PC-3 (cell line): ENCODE data around the gene PPP2R5B. TPM values are rescaled to one million over a fixed set of nuclear protein-coding genes. Genes with fewer than 3 reads are reported as not detected.

ENCODE experiments used
- ATAC-seq: fragments of 200-7000 bp; cut with Tn5 transposase; 2 replicates; pipeline ENCODE4 v1.9.1; 2020; ENCODE audit warnings: mild to moderate bottlenecking, moderate library complexity
- BruUV-seq: library from RNA; stranded (reverse); fragments of 400-500 nt; replicated peaks from 2 replicates; lab custom pipeline; 2021; lab: Mats Ljungman, UMichigan
- CTCF ChIA-PET: fragments of 300-600 bp; sonication (Branson Sonifier 250); formaldehyde crosslinking; loops from one replicate; lab custom pipeline; 2022; ENCODE audit warnings: antibody characterized with exemption; lab: Charles Lee
- POLR2A ChIA-PET: fragments of 300-600 bp; sonication (Branson Sonifier 250); formaldehyde crosslinking; loops from one replicate; lab custom pipeline; 2022; ENCODE audit warnings: antibody characterized with exemption; ENCODE audit not compliant: unreplicated experiment; lab: Charles Lee
- DNase-seq: peaks from one replicate; pipeline ENCODE4 v3.0.0-alpha.2; 2015
- H2AFZ ChIP-seq: fragments of 300-600 bp; sonication (generic); 2 replicates; pipeline ENCODE4 v1.6.0; 2016; ENCODE audit warnings: antibody characterized with exemption, low read length
- H3F3A ChIP-seq: fragments of 300-600 bp; sonication (generic); one replicate; pipeline ENCODE4 v1.6.0; 2017; ENCODE audit warnings: antibody characterized with exemption, low read length, control low read depth, mild to moderate bottlenecking; ENCODE audit not compliant: unreplicated experiment
- H3K27ac ChIP-seq: fragments of 300-600 bp; sonication (generic); 2 replicates; pipeline ENCODE4 v1.5.1; 2016; ENCODE audit warnings: mild to moderate bottlenecking, low read length
- H3K27me3 ChIP-seq: fragments of 300-600 bp; sonication (generic); 2 replicates; pipeline ENCODE4 v1.6.1; 2016; ENCODE audit warnings: low read length, mixed read lengths
- H3K36me3 ChIP-seq: fragments of 300-600 bp; sonication (generic); 2 replicates; pipeline ENCODE4 v1.6.1; 2016; ENCODE audit warnings: low read depth, mixed run types, low read length, mixed read lengths
- H3K4me1 ChIP-seq: fragments of 300-600 bp; sonication (generic); 2 replicates; pipeline ENCODE4 v1.5.1; 2016; ENCODE audit warnings: low read length; ENCODE audit not compliant: insufficient read depth
- H3K4me2 ChIP-seq: fragments of 300-600 bp; sonication (generic); 2 replicates; pipeline ENCODE4 v1.6.0; 2016; ENCODE audit warnings: low read length
- H3K4me3 ChIP-seq: fragments of 300-600 bp; sonication (generic); 2 replicates; pipeline ENCODE4 v1.5.1; 2016; ENCODE audit warnings: mild to moderate bottlenecking, low read length, mixed read lengths
- H3K79me2 ChIP-seq: fragments of 300-600 bp; sonication (generic); 2 replicates; pipeline ENCODE4 v1.6.1; 2017; ENCODE audit warnings: low read length, mixed read lengths
- H3K9ac ChIP-seq: fragments of 300-600 bp; sonication (generic); 2 replicates; pipeline ENCODE4 v1.6.0; 2016; ENCODE audit warnings: mild to moderate bottlenecking, low read length
- H3K9me2 ChIP-seq: fragments of 300-600 bp; sonication (generic); replicated peaks from 2 replicates; pipeline ENCODE4 v1.6.1; 2016; ENCODE audit warnings: mixed run types, low read length, mixed read lengths
- H3K9me3 ChIP-seq: fragments of 300-600 bp; sonication (generic); 2 replicates; pipeline ENCODE4 v1.6.1; 2016; ENCODE audit warnings: low read length, mixed read lengths
- H4K20me1 ChIP-seq: fragments of 300-600 bp; sonication (generic); 2 replicates; pipeline ENCODE4 v1.6.1; 2016; ENCODE audit warnings: low read length, mixed read lengths
- EZH2 ChIP-seq: fragments of 300-600 bp; sonication (generic); IDR thresholded peaks from one replicate; pipeline ENCODE4 v1.6.1; 2017; ENCODE audit warnings: antibody characterized with exemption, mild to moderate bottlenecking, low read length; ENCODE audit not compliant: unreplicated experiment
- EZH2phosphoT487 ChIP-seq: fragments of 300-600 bp; sonication (generic); IDR thresholded peaks from 2 replicates; pipeline ENCODE4 v1.6.1; 2018; ENCODE audit warnings: mild to moderate bottlenecking, antibody characterized with exemption, low read length, borderline replicate concordance
- intact Hi-C: fragments of 100-400 bp; cut with micrococcal nuclease; formaldehyde crosslinking; loops from 2 replicates; pipeline ENCODE4 v1.9.0; 2023
- total RNA-seq: library from RNA; depleted of rRNA; stranded (reverse); fragments of >200 nt; gene quantifications from 2 replicates; pipeline ENCODE4 v1.2.3, GENCODE V29; 2014
- TF ChIP-seq, protein P1 (sequence below): fragments of 300-600 bp; sonication (generic); conservative IDR thresholded peaks from 2 replicates; pipeline ENCODE4 v1.5.1; 2017; ENCODE audit warnings: antibody characterized with exemption, low read depth, mild to moderate bottlenecking, low read length

The PPP2R5B gene
- total RNA-seq, 1 experiment from 2014 or later = 24.9 TPM

DNA sequence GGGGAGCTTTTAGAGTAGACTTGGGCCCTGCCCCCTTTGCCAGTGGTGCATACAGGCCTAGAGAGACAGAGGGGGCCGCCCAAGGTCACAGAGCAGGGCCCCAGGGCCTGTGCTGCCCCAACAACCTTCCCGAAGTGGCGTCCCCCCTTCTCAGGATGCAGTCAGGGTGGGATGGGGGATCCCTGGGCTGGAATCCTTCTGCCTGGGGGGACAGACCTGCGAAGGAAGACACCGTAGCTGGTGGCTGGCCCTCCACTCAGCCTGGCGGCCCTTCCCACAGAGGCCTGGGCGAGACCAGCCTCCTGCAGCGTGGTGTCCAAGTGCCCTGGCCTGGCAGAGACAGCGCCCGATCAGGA is 31.7 kb upstream of the PPP2R5B start:
- H2AFZ ChIP-seq = no peak overlapping the region
- no peak overlapping the region for H3K4me3 ChIP-seq
- no TSS peak for BruUV-seq
- no peaks in the 10 kb centered on the region for H3K9me3 ChIP-seq
- no peak for ATAC-seq
- no peaks in the 10 kb centered on the region for H3K27me3 ChIP-seq
- peaks cover 5% of the 10 kb centered on the region; the same call in 1 of the 2 replicates for H3K36me3 ChIP-seq
- no peak for TF ChIP-seq EZH2phosphoT487
- no peak for DNase-seq
- peaks cover 13% of the 10 kb centered on the region for H3K4me1 ChIP-seq
- H3K27ac ChIP-seq = no peak overlapping the region
- intact Hi-C loops = no loop called here
- no peak overlapping the region for H3K4me2 ChIP-seq
- H3K79me2 ChIP-seq = no peaks in the 10 kb centered on the region
- CTCF ChIA-PET = interaction anchor here (1.0 kb wide), 1 partner anchor 44 kb away, joined by 5 read pairs; no protein-coding TSS in a partner anchor
- H3K9ac ChIP-seq = no peak overlapping the region
- H3K9me2 ChIP-seq = no peaks in the 10 kb centered on the region
- POLR2A ChIA-PET = no interaction called here
- H4K20me1 ChIP-seq = no peaks in the 10 kb centered on the region
- H3F3A ChIP-seq = no peaks in the 10 kb centered on the region

DNA sequence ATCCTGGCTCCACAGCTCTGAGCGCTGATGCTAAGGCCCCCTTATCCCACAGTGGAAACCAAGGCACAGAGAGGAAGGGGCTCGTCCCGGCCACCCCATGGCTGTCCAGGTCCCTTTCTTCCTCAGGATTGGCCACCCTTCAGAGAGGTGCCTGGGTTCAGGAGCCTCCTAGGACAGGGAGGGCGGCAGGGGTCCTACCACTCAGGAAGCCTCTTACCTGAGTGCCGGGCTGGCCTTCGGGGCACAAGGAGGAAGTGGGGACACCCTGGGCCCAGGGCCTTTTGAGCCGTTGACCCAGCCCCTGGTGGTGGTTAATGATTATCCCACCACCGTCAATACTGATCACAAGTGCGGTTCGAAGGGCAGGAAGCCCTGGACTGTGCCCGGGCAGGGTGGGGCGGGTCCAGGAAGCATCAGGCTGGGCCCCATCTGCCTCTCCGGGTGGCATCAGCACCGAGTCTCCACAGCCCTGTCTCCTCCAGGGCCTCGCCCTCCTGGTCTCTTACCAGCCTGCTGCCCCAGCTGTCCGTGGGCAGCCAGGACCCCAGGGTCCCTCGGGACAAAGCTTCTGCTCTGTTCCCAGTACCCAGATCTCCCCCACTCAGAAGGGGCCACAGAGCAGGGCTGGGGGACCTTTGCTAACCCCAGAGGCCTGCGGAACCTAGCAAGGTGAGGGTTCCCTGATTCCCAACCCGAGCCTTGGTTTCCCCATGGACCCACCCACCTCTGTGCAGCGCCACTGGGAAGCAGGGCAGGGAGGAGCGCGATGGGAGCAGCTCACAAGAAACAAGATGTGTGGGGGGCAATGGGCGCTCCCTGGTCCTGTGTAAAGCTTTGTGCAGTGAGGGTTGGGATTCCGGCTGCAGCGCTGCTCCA is 31.1 kb upstream of the PPP2R5B start:
- H2AFZ ChIP-seq = no peak overlapping the region
- no peak overlapping the region for H3K27ac ChIP-seq
- H3K79me2 ChIP-seq = no peaks in the 10 kb centered on the region
- peaks cover 8% of the 10 kb centered on the region for H3K4me1 ChIP-seq
- no peaks in the 10 kb centered on the region for H3K27me3 ChIP-seq
- no peak overlapping the region for H3K9ac ChIP-seq
- no TSS peak for BruUV-seq
- H4K20me1 ChIP-seq = no peaks in the 10 kb centered on the region
- TF ChIP-seq EZH2phosphoT487 (no peak), EZH2 (no peak)
- TF ChIP-seq, protein P1, sequence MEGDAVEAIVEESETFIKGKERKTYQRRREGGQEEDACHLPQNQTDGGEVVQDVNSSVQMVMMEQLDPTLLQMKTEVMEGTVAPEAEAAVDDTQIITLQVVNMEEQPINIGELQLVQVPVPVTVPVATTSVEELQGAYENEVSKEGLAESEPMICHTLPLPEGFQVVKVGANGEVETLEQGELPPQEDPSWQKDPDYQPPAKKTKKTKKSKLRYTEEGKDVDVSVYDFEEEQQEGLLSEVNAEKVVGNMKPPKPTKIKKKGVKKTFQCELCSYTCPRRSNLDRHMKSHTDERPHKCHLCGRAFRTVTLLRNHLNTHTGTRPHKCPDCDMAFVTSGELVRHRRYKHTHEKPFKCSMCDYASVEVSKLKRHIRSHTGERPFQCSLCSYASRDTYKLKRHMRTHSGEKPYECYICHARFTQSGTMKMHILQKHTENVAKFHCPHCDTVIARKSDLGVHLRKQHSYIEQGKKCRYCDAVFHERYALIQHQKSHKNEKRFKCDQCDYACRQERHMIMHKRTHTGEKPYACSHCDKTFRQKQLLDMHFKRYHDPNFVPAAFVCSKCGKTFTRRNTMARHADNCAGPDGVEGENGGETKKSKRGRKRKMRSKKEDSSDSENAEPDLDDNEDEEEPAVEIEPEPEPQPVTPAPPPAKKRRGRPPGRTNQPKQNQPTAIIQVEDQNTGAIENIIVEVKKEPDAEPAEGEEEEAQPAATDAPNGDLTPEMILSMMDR = no peak
- H3K36me3 ChIP-seq = peaks cover 5% of the 10 kb centered on the region; the same call in 1 of the 2 replicates
- no peaks in the 10 kb centered on the region for H3K9me2 ChIP-seq
- CTCF ChIA-PET = interaction anchor here (1.0 to 1.2 kb wide), 3 partner anchors 45 to 49 kb away, joined by 3 to 5 read pairs (median 3); partner anchors contain the start of gene CDC42BPG
- intact Hi-C loops = loop anchor here (1.0 kb wide), 1 partner anchor 46 kb away; no protein-coding TSS in a partner anchor
- POLR2A ChIA-PET = no interaction called here
- H3F3A ChIP-seq = no peaks in the 10 kb centered on the region
- ATAC-seq = no peak
- no peak for DNase-seq
- H3K4me2 ChIP-seq = no peak overlapping the region
- no peak overlapping the region for H3K4me3 ChIP-seq
- H3K9me3 ChIP-seq = no peaks in the 10 kb centered on the region

DNA sequence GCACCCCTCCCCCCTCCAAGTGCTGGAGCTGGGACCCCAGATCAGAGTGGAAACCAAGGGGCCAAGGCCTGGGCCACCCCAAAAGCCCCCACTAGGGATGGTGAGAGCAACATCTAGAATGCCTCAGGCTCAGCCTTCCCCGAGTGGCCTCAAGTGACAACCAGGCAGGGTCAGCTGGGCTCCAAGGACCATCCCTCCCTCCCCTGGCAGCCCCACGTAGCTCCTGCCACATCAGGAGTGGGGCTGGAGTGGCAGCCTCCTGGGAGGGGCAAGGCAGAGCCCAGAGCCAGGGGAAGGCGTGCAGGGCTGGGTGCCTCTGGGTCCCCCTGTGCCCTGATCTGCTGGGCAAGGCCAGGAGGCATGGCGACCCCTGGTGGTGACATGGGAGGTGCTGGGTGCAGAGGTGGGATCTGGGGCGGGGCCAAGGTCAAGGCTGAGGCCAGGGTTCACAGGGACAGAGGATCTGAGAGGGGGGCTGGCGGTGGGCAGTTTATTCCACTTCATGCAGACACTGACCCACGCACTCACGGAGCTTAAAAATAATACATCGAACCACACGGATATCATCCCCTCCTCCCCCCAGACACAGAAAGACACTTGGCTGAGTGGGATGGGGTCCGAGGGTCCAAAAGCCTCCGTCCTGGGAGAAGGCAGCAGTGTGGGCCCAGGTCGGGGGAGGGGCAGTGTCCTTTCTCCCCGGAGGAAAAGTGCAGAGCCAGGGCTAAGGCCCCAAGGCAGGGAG is 30.2 kb upstream of the PPP2R5B start:
- no peak overlapping the region for H3K27ac ChIP-seq
- H3K9ac ChIP-seq = no peak overlapping the region

More for the DNA sequence above, 30.2 kb upstream of the PPP2R5B start:
- H3K4me2 ChIP-seq = no peak overlapping the region
- H3K4me3 ChIP-seq = no peak overlapping the region
- CTCF ChIA-PET = interaction anchor here (1.0 to 1.2 kb wide), 2 partner anchors 46 to 50 kb away, joined by 3 read pairs; partner anchors contain the start of gene CDC42BPG
- H3K27me3 ChIP-seq = no peaks in the 10 kb centered on the region
- DNase-seq (peak; percentile 83), ATAC-seq (peak; percentile 88)
- TF ChIP-seq, protein P1 = peak; percentile 97
- TF ChIP-seq EZH2 (no peak), EZH2phosphoT487 (no peak)
- no peak overlapping the region for H2AFZ ChIP-seq
- peaks cover 5% of the 10 kb centered on the region; the same call in 1 of the 2 replicates for H3K36me3 ChIP-seq
- no peaks in the 10 kb centered on the region for H3K79me2 ChIP-seq
- no peaks in the 10 kb centered on the region for H3K9me3 ChIP-seq
- BruUV-seq = no TSS peak
- peaks cover under 1% of the 10 kb centered on the region; the same call in 1 of the 2 replicates for H3K4me1 ChIP-seq
- POLR2A ChIA-PET = no interaction called here
- H3F3A ChIP-seq = no peaks in the 10 kb centered on the region
- intact Hi-C loops = loop anchor here (1.0 kb wide), 1 partner anchor 47 kb away; no protein-coding TSS in a partner anchor
- no peaks in the 10 kb centered on the region for H4K20me1 ChIP-seq
- no peaks in the 10 kb centered on the region for H3K9me2 ChIP-seq
